NCI-H2196 (cell line): ENCODE measurements around the gene IL2RA.
"Not testable (repeated sequence)": the region's sequence is repeated elsewhere in the genome, so short reads cannot be mapped to it uniquely, and the experiment has no call there.

Source experiments
- DNase-seq: peaks from one replicate; lab custom pipeline; 2025; ENCODE audit not compliant: unreplicated experiment; lab: John Stamatoyannopoulos, UW

Gene IL2RA

DNA sequence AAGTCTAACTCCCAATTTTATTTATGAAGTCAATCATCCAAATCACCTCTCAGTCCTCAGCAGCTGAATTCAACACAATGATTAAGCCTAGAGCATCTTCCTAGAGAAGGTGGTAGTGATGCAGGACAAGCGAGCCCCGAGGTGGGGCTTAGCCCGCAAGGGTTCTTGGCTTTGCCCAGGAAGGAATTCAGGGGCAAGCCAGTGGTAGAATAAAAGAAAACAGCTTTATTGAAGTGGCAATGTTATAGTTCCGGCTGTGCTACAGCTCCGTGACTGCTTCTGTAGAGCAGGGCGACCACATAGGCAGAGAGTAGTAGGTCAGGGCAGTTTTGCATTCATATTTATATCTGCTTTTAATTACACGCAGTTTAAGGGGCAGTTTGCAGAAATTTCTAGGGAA lies 18.1 kb downstream of the IL2RA start:
- no peak for DNase-seq

GRCh38 chr10:6043377-6043776 lies 18.8 kb downstream of the IL2RA start:
- DNase-seq: not testable (repeated sequence)

DNA sequence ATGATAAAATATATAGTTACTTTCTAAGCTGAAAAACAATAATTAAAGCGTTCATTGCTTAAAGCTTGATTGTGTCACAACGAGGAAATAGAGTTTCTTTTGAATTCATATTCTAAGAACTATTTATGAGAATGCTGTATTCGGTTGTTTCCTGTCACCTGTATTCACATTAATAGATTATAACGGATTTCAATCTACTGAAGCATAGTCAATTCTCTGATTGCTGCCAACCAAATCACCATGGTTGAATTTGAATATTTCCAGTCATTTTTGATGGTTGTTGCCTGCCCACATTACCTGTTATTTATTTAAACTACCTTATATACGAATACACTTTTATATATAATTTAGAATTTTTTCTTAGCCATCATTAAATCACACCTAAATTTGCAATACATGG lies 22.0 kb downstream of the IL2RA start:
- DNase-seq: no peak

- no peak for DNase-seq
Measured at GRCh38 chr10:6039711-6040110, 22.5 kb downstream of the IL2RA start.

DNA sequence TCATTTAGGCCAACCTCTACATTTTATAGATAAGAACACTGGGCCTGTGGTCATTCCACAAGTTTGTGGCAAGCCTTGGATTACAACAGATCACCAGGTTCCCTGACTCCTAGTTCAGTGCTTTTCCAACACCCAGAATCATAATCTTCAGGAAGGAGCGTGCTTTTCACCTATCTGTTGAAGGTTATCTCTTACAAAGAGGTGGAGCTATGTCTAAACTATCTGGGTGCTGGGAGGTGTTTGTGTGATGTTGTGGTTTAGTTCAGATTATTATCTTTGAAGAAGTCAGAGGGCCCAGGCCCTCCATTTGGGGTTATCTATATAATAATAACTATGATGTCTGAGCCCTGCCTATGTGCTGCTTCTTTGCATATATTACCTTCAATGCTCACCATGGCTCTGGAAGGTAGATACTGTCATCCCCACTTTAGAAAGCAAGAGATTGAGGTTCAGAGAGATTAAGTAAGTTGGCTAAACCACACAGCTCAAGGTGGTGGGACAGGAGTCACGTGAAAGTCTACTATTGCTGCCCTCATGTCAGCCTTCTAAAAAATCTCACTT lies 24.0 kb downstream of the IL2RA start:
- no peak for DNase-seq

- no peak for DNase-seq
Measured at GRCh38 chr10:6037422-6037821, 24.7 kb downstream of the IL2RA start.

- DNase-seq: no peak
Measured at GRCh38 chr10:6036861-6037321, 25.3 kb downstream of the IL2RA start.

DNA sequence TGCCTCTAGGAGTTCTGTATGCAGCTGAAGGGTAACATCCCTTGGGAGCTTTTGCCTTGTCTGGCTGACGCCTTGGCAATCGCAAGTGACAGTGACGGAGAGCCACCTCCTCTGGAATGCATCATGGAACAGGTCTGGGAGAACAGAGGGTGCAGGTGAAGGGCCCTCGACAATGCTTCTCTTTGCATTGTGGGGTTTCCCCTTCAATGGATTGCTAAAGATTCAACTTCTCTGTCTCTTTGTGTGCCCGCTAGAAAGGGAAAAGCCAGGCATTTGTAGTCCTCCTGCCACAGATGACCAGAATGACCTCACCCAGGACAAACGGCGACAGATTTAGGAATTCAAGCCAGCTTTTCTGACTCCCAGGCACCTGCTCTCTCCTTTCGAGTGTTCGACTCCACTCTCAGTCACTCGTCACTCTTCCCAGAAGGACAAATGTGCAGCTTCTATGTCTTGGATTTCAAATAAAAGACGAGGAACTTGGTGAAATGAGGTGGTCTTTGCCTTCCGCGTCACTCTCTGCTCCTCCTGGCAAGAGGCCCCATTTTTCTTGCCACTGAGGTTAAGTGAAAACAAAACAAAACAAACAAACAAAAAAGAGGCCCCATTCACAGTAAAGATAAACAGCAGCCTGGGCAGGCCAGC lies 26.1 kb downstream of the IL2RA start:
- no peak for DNase-seq

GRCh38 chr10:6035101-6035834 lies 26.9 kb downstream of the IL2RA start:
- no peak for DNase-seq

GRCh38 chr10:6034371-6034770 lies 27.8 kb downstream of the IL2RA start:
- DNase-seq: no peak

- no peak for DNase-seq
Measured at GRCh38 chr10:6033954-6034353, 28.2 kb downstream of the IL2RA start.

DNA sequence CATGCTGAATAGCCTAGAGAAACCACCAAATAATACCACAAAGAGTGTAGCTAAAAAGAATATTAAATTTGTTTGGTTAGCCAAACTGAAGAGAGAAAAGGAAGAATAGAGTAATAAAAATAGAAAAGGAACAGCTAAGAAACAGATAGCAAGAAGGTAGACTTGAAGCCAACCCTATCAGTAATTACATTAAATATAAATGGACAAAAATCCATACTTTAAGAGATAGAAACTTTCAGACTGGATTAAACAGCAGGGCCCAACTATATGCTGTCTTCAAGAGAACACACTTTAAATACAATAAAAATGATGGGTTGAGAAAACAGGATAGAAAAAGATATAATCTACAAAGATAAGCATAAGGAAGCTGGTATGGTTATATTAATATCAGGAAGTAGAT lies 31.2 kb downstream of the IL2RA start:
- DNase-seq: no peak

DNA sequence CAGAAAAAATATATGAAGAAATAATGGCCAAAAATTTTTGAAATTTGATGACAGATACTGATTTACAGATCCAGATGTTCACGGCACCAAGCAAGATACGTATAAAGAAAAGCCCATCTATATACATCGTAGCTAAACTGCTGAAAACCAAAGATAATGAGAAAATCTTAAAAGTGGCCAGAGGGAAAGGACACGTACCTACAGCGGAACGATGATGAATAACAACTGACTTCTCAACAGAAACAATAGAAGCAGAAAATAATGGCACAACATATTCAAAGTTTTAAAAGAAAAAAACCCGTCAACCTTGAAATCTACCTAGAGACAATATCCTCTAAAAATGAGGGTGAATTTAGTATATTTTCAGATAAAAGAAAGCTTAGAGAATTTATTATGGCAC lies 31.9 kb downstream of the IL2RA start:
- DNase-seq: no peak

DNA sequence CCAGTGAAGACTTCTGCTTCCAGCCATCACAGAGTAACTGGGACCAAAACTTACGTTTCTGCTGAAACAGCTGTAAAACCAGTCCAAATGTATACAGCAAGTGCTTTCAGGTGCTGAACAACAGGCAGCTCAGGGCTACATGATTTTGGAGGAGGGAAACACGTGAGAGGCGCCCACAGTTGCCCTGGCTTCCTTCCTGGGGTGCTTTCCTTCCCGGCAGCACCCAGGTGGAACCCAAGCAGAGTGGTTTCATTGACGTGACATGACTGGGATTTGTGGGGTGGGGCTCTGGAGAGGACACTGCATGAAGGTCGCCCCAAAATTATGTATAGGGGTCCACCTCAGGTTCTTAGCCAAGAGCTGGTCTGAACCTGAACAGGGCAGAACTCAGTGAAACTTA lies 34.2 kb downstream of the IL2RA start:
- no peak for DNase-seq

DNA sequence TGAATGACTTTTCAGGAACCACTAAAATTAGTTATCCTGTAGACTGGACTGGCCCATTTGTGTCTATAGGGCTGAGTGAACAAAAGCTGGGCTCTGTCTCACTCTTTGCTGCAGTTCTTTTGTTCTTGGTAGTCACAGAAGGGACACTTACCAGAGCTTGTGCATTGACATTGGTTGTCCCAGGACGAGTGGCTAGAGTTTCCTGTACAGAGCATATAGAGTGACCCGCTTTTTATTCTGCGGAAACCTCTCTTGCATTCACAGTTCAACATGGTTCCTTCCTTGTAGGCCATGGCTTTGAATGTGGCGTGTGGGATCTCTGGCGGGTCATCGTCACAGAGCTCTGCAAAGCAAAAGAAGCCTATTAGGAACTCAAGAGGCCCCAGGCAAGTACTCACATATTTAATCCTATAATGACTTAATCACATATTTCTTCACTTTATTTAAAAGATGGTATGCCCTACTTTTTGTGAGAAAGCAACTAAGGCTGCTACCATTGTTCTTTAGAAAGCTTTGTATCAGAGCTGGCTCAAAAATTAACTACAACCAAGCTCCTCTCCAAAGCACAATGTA lies 36.4 kb downstream of the IL2RA start:
- DNase-seq: no peak

DNA sequence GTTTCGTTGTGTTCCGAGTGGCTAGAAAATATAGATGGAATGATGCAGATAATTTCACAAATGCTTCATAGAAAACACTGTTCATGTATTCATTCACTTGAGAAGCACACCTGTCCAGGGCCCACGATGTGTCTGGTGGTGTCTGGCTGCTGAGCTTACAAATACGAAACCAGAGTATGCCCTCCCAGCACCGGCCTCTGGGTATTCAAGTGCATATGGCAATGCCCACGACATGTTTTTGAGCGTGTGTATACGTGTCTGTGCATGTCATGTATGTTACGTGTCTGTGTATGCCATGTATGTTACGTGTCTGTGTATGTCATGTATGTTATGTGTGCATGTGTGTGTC lies 37.9 kb downstream of the IL2RA start:
- no peak for DNase-seq

GRCh38 chr10:6023661-6024333 lies 38.4 kb downstream of the IL2RA start:
- no peak for DNase-seq

DNA sequence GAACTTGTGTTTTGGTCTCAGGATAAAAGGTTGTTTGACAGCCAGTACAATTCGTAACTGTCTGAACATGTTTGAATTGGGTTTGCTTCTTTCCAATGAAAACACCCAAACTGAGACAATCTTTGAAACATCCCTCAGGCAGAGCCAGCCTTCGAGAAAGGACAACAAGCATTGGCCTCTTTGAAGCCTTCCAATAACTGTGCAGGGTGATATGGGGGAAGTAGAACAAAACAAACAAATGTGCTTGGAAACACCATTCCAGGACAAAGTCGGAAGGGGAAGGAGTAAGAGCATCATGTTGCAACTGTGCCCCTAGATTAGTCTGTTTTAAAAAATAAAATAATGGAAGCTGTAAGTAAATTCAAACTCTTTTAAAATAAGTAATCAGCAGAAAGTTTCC lies 39.5 kb downstream of the IL2RA start:
- no peak for DNase-seq

- no peak for DNase-seq
Measured at GRCh38 chr10:6020826-6021225, 41.3 kb downstream of the IL2RA start.

GRCh38 chr10:6019796-6020195 lies 42.4 kb downstream of the IL2RA start:
- no peak for DNase-seq

DNA sequence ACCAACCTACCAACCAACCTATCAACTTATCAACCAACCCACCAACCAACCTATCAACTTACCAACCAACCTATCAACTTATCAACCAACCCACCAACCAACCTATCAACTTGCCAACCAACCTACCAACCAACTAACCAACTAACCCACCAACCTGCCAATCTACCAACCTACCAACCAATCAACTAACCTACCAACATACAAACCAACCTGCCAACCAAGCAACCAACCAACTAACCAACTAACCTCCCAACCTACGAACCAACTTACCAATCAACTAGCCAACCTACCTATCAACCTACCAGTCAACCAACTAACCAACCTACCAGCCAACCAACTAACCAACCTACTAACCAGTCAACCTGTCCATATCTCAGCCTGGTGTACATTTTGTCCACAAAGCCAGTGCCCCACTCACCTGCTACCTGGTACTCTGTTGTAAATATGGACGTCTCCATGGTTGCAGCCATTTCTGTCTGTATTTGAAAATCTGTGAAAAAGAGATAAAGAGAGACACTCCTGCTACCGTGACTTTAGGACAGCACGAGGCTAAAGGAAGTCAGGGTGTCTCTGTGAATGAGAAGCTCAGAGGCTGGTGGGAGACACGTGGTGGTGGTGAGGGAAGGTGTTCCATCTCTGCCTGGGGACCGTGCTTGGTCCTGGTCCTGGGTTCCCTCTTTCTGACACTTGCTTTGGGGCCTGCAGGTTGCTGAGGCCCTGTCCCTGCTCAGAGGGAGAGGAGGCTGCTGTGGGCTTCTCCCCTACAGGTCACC lies 43.0 kb downstream of the IL2RA start:
- no peak for DNase-seq
